ENCODE results near the gene TP53I11.

TP53I11 gene

DNA sequence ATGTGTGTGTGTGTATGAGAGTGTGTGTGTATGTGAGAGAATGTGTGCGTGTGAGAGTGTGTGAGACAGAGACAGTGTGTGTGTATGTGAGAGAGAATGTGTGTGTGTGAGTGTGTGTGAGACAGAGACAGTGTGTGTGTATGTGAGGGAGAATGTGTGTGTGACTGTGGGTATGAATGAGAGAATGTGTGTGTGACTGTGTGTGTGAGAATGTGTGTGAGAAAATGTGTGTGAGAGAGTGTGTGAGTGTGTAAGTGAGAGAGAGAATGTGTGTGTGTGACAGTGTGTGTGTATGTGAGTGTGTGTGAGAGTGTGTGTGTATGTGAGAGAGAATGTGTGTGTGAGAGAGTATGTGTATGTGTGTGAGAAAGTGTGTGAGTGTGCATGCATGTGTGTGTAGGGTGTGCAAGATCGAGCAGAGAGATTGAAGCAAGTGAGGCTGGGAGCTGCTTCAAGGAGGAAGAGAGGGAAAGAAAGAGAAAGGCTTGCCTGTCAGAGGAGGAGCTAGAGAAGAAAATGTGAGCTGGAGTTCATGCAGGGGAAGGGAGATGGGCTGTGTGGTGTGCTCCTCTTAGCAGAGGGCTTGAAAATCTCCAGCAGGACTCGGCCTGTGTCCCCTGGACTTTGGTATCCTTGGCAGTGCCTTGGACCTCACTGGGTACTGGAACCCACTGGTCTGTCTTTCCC, 27.7 kb upstream of the TP53I11 start:
- no peak for DNase-seq

DNA sequence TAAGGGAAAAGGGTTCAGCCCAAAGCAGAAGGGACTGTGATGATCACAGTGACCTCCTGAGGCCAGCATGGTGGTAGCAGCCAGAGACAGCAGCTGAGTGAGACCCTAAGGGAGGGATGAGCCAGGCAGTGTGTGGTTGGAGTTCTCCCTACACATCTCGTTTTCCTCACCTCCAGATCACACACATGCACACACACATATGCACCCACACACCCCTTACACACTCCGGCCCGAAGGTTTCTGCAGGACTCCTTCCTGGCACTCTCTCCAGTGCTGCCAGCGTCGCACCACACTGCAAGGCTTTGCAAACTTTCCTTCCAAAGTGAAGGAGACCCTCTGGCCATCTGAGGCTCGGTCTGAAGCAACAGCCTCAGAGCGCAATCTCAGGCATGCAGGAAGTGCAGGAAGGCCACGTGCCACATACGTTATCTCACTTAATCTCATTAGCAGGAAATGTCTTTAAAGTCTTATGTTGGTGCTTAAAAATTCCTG, 26.9 kb upstream of the TP53I11 start:
- DNase-seq = no peak

DNA sequence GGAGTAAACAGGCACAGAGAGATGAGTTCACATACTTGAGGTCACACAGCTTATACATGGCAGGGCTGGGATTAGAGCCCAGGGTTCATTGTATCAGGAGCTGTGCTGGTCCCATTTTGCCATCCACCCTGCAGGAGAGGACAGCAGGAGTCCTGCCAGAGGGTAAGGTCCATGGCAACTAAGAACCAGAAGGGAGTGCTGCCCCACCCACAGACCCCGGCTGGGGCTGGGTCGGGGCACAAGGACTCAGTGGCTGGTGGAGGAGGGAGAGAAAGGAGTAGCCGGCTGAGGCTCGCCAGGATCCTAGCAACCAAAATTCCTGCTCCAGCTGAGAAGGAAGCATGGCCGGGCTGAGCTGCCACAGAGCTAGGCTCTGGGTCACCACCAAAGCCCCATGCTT, 25.9 kb upstream of the TP53I11 start:
- DNase-seq = no peak

DNA sequence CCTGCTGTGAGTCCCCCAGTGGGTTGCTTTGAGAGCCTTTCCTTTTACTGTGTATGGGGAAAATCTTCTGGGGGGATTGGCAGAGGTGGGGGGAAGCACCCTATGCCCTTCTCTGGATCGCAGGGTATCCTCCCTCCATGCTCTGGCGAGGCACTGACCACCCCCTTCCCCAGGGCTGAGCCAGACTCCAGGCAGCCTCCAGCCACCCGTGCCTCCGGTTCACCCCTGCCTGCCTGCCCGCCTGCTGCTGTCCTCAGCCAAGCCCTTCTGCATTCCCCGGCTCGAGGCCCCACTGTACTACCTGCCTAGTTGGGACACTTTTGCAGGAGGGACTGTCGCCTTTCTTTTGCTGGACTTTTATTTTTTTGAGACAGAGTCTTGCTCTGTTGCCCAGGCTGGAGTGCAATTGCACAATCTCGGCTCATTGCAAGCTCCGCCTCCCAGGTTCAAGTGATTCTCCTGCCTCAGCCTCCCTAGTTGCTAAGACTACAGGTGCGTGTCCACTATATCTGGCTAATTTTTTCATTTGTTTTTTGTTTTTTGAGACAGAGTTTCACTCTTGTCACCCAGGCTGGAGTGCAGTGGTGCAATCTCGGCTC, 23.8 kb upstream of the TP53I11 start:
- no peak for DNase-seq

DNA sequence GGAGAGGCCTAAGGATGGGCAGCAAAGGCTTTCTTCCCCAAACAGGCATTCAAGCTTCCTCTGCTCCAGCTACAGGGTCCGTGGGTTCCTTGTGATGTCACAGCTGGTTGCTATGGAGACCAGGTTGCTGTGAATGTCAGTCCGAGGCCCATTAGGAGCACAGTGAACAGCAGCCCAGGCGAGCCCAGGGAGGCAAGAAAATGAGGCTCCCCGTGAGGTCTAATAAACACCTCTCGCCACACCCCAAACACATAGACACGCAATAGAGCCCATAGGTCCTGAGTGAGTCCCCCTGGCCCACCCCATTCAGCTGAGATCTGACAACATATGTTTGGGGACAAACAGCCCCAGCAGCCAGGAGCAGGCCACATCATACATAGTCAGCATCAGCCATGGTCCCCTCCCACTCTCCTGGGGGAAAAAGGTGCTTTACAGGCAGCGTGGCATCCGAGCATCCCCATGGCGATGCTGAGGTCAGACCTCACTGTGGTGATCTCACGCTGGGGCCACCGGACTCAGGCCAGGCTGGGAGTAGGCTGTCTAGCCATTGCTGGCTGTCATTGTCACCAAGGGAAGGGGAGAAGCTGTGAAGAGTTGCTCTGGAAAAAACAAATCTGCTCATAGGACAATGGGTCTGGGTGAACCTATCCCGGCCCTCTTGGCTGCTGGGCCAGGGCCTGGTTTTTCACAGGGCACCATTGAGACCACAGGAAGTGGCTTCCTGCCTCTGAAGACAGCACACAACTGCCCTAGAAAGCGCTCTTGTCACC, 23.1 kb upstream of the TP53I11 start:
- DNase-seq = no peak

DNA sequence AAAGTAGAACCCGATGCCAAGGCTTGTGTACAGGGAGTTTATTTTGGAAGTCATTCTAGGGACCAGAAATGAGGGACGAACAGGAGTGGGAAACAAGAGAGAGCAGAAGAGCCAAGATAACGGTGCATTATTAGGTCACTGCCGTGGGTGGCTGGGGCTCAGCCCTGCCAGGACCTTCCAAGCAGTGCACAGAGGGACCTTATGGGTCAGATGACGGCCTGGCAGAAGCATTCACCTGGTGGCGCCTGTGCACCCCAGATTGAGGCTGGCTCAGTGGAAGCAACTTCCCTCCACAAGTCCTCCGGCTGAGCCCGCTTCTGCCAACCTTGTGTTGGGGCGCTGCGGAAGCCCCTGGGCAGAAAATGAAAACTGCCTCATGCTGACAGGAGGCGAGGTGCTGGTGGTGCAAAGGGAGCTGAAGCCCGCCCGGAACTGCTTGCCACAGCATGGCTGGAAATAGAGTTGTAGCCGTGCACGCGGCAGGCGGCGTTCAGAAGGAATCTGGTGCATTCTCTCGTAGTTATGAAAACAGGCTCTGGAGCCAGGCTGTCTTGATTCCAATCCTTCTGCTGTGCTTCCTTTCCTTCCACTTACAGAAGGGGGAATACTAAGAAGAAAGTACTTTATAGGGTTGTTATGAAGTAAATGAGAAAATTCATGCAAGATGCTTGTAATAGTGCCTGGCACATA, 22.2 kb upstream of the TP53I11 start:
- DNase-seq = no peak

DNA sequence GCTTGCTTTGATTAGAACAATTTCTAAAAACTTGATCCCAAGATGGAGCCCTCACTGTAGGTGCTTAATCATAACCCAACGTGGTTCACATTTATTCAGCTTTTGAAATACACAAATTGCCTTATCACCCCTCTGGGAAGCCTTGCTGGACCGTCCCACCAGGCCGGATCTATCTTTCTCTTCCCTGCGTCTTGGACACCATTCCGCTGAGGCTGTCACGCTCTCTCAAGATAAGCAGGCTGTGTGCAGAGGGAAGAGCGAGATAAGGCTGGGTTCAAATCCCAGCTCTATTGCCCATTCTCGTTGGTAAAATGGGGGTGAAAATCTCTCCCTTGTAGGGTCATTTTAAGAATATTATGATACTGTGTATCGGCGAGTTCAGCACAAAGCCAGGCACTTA, 20.5 kb upstream of the TP53I11 start:
- no peak for DNase-seq

DNA sequence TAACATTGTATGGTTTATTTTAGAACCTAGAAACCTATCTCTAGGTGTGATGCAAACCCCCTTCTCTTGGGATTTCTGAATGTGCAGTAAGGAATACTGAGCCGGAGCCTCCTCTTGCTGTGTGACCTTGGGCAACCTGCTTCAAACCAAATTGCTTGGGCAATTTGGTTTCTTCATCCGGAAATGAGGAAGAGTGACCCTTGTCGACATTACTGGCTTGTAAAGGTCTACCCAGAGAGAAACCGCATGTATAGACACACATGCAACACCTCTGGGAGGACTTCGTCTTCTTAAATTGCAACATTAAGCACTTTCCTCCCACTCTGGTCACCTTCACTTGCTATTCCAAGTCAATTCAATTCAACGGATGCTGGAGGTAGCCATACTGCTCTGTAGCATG, 19.6 kb upstream of the TP53I11 start:
- no peak for DNase-seq

DNA sequence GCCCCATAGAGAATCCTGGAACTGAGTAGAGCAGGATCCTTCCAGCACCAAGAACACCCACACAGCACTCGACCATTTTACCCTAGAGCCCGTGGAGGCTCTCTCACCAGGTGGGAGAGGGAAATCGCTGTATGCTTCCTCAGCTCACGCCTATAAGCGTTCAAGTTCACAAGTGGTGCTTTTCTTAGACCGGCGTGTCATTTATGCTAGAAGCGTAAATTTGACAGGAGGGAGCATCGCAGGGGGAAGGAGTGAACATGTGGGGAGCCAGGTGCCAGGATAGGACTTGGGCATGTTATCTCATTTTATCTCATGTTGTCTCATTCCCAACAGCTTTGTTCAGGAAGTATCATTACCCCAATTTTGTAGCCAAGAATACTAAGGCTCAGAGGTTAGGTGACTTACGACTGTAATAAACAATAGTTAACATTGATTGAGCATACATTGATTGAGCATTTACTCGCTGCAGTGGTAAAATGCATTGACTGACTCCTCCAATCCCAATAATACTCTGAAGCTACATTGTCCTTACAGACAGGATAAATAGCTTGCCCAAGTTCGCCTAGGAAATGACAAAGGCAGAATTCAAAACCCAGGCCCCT, 19.1 kb upstream of the TP53I11 start:
- no peak for DNase-seq

DNA sequence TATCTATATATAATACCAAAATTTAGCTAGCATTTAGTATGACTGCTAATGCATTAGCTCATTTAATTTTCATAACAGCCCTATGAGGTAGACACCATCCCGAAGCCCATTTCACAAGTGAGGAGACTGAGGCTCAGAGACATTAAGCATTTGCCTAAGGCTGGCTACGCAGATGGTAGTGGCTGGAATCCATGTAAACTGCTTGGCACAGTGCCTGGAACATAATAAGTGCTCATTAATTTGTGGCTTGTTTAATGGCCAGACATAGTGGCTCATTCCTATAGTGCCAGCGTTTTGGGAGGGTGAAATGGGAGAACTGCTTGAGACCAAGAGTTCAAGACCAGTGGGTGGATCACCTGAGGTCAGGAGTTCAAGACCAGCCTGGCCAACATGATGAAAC, 17.8 kb upstream of the TP53I11 start:
- DNase-seq = no peak

DNA sequence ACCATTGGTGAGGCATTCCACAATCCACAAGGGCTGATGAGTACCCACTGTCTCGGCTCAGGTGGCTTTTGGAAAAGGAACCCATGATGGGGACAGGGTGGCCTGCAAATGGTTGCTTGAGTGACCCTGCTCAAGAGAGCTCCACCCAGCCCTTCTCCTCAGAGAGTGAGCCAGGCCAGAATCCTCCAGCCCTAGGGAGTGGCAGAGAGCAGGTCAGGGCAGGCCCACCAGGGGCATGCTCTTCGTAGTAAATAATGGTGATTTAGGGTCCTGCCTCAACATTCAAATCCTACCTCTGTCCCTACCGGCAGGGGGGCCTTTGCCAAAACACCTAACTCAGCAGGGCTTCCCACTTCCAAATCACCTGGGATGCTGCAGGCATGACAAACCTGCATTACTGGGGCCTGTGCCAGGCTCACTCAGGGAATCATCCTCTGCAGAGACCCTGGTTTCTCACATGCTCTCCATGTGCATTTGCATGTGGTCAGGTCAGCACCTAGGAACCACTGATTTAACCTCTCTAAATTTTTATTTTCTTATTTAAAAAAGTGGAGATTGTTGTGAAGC, 17.3 kb upstream of the TP53I11 start:
- no peak for DNase-seq

DNA sequence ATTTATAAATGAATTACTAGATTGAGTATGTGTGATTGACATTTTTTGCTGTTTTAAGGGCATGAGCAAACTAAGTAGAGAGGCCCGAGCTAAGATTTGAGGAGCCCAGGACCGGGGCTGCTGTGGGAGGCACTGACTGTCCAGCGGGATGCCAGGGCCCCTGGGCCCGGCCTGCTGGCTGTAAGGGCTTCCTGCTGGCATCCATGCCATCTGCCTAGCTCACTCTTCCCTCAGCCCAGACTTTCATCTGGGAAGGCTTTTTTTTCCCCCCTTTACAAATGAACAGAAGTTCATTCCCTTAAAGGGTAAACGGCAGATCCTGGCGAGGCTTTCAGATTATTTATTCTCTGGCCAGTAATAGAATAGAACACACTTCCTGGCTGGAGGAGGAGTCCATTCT, 16.0 kb upstream of the TP53I11 start:
- no peak for DNase-seq

DNA sequence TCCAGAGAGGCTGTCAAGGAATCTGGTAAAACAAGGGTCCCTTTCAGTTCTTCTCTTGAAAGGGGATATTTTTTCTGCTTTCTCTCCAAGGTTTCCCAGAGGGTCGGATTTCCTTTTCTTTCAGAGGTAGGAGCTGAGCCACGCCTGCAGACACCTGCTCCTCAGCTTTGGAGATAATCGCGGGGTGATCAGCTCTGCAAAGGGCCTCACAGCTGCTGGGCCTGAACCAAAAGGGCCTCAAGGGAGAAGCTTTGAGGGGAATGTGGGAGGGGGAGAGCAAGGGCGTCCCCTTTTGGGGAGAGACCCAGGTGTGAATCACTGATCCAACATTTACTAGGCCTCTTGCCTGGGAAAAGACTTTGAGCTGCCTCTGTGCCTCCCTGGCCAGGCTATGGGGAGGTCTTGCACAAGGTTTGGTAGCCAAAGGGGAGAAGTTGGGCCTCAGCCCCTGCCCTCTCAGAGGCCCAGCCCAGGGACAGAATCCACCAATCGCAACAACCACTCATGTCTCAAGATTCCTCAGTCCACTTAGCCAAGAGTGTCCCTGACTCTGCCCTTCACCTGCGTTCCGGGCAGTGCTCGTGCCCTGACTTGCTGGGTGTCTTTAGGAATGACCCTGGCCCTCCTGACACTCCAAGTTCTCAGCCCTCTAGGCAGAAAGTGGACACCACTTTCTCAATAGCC, 14.0 kb upstream of the TP53I11 start:
- DNase-seq = no peak

DNA sequence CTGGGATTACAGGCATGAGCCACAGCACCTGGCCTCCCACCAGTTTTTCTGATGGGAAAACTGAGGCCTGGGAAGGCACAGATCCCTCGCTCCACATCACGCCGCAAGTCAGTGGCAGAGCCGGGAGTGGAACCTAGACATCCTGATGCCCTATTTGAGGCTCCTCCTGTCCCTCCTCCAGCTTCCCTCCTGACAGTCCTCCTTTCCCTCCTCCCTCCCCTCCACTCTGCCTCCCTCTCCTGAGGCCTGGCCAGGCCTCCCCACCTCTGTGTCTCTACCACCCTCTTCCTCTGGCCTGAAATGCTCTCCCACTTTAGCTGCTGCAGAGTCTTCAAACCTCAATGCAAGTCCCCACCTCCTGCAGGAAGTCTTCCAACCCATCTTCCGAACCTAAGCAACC, 13.3 kb upstream of the TP53I11 start:
- DNase-seq = no peak

DNA sequence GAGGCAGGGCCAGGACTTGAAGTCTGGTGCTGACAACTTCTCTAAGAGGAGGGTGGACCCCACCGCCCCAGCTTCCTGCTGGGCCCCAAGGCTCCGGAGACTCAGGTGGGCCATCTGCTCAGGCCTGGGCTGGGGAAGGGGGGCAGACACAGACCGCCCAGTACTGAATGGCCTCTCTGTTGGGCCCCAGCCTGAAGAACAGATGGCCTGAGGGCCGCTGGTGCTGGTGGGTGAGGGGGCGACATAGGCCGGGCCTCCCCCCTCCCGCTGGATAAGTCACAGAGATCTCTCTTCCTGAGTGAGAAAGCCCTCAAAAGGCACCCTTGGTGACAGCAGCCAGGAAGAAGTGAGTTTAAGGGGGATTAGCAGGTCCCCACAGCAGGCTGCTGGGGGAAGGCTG, 12.5 kb upstream of the TP53I11 start:
- no peak for DNase-seq

DNA sequence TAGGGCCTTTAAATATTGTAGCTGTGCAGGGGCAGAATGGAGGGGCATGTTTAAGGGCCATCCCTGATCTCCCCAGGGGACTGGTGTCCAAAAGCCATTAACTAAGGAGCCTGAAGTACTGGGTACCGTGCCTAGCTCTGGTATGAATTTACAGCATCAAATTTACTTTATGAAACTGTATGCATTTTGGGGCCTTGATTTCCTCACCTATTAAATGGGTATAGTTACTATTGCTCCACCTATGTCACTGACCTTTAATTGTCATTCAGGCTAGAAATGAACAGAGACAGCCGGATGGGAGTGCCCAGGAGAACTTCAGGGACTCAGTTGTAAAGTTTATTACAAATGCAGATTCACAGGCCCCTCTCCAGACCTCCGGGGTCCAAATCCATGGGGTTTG, 11.8 kb upstream of the TP53I11 start:
- no peak for DNase-seq

DNA sequence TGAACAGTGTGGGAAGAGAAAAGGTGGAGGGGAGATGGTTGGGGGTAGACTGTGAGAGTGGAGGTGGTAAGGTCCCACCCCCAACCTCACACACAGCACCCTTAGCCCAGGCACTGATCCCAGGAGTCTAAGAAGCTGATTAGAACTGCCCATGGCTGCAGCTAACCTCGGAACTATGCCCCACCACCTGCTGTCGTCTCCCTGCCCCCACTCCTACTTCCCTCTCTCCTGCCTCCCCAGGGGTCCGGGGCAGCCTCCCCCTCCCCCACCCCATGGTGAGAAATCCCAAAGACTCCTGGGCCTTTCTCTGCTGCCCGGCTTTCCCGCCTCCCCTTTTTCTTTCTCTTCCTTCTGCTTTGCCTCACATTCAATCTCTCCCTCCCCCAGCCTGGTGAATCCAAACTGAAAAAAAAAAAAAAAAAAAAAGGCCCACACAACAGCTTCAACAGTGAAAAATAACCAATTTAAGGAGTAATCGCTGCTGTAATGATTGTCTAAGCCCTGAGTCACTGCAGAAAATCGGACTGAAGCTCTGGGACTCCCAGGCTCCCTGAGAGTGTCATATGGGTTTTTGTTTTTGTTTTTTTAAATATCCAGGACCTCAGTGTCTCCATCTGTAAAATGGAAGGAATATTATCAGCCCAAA, 9.6 kb upstream of the TP53I11 start:
- no peak for DNase-seq

DNA sequence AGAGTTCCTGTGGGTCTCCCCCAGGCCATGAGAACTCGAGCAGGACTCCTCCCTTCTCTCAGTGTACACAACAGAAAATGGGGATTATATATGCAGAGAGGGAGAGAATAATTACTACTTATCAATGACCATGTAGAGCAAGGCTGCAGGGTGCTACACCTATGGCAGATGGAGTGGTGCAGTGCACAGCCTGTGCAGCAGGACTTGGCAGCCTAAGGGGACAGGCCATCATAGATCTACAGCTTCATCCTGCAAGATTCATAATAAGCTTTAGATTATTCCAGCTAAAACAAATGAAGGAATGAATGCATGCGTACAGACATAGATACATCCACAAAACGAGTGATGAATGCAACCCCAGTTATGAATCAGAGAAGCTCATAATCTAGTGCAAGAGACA, 8.4 kb upstream of the TP53I11 start:
- DNase-seq = no peak

DNA sequence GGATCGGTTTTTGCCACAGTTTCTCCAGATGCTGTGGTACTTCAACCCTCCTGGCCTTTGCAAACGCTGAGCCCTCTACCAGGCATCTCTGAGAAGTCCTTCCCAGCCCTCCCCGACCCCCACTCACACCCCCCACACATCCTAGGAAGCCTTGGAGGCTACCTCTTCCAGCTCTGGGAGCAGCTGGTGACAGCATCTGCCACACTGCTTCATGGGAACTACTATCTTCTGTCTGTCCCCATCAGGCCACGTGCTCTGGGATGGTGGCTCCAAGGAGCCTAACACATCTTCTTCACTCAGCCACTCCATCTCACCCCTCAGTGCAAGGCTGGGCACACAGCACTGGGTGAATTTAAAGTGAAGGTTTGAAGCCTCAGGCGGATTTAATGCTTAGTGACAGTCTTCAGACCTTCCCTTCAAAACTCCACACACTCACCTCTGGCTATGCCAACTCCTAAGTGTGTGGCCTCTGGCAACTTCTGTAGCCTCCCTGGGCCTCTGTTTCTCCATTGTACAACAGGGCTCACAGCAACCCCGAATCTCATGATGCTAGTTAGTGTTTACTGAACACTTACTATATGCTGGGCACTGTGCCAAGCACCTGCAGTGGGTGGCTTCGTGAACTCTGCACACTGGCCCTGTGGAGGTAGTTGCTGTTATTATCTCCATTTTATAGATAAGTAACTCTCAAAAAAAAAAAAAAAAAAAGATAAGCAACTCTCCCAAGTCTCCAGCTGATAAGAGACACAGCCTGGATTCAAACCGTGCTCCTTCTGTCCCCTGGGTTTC, 7.3 kb upstream of the TP53I11 start:
- DNase-seq = no peak

DNA sequence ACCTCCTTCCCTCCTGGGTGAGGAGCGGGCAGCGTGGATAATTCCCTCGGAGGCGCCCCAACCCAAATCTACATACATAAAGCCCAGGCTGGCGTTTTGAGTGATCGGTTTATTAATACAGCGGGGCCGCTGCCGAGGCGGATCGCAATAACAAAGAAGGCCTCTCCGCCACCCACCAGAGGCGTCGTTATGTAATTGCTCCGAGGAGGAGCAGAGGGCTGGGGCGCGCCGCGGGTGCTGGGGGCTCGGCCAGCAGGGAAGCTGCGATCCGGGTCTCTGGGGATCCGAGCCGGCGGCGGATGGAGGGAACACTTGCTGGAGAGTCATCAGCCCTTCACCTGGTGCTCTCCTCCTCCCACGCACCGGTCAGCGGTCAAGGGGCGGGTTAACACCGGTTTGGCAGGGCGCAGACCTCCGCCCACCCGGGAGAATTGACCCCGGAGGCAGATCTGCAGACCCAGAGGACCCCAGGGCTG, 6.4 kb upstream of the TP53I11 start:
- no peak for DNase-seq
